Fibroblast of peridontal ligament (primary cell): ENCODE results near the gene CHCHD4.

Experiments used
- DNase-seq: peaks from one replicate; pipeline ENCODE4 v3.0.0-alpha.2; 2010; ENCODE audit errors: extremely low read depth

The CHCHD4 gene

DNA sequence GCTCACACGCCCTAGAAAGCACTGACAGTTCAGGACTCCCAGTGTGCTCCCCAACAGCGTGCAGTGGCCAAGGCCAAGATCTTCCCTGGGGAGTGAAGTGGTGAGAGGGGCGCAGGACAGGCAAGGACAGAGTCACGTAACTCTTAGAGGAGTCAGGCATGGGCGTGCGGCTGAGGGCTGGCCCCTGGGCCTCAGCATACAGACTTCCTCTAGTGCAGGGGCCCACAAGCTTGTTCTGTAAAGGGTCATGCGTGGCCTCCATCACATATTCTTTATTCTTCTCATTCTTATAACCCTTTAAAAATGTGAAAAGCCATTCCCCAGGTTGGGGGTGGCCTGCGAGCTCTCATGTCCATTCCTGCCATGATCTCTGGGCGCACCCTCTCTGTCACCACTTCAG lies 25.4 kb upstream of the CHCHD4 start:
- no peak for DNase-seq

DNA sequence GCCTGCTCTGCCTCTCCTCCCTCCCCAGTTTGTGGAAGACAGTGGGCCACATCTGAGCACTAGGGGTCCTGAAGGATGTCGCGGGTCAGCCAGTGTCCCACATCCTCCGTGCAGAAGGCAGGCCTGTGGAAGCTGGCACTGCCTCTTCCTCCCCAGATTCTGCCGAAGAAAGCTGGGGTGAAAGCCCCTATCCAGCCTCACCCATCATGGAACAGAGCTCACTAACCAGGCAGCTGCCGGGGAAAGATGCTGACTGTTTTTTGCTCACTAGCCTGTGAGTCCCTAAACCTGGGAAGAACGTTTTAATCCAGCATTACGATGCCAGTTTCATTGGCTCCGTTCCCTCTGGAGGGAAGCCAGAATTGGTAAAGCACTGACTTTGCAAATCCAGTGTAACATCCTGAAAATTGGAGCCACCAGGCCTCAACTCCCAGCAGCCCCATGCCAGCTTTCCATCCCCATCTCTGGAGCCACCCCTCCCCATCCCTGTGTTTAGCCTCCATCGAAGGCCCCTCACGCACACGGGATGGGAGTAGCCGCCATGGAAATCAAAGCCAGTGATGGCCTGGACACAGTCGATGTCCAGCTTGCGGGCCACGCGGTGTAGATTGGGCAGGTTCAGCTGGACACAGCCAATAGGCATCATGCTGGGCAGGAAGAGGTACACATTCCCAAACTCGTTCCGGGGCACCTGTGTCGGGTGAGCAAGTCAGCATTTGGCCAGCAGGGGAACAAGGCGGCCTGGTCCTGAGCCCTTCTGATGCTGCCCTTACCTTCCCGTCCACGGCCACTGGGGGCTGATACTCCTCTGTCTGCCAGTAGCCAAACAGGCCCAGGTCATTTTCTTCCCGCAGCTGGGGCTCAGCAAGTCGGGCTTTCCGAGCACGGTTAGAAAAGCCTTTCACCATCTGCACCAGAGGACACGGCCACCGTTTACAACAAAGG lies 23.6 kb upstream of the CHCHD4 start:
- DNase-seq: no peak

DNA sequence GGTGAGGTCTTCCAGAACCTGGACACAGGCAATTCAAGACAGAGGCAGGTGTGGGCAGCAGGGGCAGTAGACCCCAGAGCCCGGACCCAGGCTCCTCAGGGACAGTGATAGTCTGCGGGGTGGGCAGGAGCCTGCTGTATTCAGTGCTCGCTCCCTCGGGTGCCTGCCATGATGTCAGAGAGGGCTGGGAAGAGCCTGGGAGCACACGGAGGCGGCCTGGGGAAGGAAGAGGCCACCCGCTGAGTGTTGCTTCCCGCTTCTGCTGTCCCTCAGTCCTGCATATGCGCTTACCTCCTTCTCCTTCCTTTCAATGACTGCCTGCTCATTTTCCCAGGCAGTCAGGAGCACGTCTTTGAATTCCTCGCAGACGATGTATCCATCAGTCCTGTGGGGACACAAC lies 22.9 kb upstream of the CHCHD4 start:
- no peak for DNase-seq

DNA sequence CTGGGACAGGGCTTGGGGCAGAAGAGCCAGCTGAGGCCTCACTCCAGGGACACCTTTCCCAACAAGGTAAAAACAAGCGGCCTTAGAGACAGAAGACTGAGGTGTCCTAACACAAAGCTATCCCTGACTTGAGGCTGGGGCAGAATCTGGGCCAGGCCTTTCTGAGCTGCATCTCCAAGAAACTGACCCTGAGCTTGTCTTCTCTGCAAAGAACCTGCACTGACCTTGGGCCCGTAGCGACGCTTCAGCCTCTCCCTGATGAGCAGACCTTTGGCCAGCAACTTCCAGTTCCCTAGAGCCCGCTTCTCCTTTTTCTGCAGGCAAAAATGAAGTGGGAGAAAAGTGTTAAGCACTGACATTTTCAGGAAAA lies 22.4 kb upstream of the CHCHD4 start:
- no peak for DNase-seq

DNA sequence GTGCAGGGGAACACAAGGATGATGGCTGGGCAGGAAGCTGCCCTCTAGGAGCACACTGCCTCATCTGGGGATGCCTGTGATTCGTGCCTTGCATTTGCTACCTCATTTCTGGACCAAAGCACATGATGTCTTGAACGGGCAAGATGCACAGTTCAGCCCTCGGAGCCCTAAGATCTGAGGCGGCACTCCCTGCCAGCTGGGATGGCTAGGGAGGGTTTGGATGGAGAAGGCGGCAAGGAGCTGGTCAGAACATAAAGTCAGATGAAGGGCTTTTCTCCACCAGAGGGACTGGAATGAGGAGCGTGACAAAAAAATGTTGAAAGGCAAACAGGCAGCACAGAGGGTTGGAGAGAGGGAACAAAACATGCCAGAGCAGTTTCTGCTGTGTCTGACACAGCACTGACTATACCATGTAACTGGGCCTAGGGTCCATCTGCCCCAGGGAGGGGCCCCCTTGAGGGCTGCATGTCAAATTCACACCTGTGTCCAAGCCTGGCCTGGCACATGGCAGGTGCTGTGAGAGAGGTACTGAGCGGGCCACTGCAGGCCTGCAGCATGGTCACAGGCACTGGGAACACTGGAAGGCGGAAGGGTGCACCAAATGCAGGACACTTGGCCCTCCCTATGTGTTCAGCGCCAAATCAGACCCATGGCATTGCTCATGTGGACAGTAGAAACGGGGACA lies 21.9 kb upstream of the CHCHD4 start:
- no peak for DNase-seq

DNA sequence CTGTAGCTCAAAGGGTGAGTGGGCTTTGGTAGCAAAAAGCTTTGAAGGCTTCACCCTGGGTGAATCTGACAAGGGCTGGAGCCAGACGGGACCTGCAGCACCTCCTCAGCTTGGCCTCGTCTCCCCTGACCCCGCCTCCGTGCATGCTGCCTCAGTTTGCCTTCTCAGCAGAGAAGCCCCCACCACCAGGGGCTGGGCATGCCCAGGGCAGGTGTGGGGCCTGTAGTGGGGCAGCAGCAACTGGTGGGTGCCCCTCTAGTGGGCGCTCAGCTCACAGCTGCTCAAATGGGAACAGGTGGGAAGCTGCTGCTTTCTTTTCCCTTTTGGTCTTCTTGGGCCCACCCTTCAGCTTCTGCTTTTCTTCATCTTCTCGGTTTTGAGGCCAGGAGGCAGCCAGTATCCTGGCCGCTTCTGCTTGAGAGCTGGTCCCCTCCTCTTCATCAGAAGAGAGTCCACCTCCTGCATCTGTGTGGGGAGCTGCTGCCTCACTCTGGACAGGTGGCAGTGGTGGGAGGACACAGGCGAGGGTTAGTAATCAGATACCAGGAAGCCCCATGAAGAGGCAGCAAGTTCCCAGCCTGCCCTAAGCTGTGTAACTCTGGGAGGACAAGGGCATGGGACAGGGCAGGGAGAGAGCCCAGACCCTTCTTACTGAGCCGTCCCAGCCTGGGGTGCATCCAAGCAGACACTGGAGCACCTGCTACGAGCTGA lies 21.2 kb upstream of the CHCHD4 start:
- no peak for DNase-seq

DNA sequence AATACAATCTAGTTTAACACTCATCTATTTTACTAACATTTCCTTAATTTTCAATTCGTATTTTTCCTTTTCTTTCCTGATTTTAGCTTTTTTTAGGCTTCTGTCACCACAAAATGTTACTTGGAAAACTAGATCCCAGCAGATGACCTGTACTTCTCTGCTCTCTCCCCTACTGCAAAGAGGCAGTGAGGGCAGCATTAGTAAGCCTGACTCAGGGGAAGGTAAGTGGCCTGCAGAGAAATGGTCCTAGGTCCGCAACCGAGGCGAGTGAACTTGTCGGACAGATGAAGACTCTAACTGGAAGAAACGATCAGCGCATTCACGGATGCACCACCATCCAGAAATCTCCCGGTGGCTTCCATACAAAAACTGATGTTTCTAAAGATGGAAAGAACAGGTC lies 20.6 kb upstream of the CHCHD4 start:
- peak; percentile 42 for DNase-seq

DNA sequence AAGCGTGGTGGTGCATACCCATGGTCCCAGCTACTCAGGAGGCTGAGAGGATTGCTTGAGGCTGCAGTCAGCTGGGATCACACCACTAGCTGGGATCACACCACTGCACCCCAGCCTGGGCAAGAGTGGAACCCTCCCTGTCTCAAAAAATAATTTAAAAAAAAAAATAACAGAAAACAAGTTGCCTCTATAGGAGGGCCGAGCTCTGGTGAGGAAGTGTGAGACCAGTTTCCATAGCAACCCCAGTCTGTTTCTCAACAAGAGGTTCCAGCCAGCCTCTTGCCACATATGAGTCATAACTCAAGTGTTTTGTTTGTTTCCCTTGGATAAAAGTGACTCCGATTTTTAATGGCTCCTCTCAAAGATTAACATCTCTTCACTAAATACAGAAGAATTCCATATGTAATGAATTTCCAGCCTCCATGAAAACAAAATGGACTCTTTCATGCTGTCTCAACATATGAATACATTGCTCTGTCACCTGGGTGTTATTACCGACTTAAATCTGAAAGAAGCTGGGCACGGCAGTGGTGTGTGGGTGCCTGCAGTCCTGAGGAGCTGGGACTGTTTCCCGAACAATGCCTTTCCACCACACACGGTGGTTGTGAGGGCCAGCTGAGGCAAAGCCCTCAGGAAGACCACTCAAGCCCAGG lies 19.9 kb upstream of the CHCHD4 start:
- DNase-seq: peak; percentile 100

DNA sequence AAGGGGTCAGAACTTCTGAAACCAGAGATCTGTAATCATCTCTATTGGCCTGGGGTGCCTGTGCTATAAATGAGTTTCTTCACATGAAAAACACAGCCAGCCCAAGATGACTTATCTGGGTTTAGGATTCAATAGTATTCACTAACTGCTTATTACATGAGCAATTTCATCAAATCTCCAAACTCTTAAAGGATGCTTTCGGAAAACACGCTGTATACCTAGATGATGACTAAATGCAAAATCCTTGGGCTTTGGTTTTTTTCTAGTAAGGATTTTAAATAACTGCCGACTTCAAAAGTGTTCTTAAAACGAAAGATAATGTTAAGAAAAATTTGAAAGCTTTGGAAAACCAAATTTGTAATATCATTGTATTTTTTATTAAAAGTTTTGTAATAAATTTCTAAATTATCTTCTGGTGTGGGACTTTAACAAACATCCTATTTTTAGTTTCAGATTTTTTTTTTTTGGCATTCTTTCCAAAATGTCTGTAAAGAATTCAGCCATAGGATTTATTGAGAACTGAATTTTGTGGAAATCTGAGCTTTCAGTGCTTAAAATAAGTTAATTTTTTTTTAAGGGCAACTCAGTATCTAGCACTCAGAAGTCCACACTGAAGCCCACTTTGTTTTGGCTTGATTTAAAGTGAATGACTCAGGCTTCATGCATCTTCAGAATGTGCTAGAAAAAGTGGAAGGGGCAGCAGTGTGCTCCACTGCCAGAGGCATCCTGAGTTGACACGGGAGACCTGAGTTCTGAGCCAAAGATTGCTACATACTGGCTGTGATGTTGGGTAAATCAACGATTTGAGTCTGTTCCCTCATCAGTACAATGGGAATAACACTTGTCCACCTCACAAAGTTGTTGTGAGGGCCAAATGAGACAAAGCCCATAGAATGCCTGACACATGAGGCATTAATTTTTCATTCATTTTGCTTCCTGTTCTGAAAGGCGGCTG lies 18.9 kb upstream of the CHCHD4 start:
- peak; percentile 96 for DNase-seq

DNA sequence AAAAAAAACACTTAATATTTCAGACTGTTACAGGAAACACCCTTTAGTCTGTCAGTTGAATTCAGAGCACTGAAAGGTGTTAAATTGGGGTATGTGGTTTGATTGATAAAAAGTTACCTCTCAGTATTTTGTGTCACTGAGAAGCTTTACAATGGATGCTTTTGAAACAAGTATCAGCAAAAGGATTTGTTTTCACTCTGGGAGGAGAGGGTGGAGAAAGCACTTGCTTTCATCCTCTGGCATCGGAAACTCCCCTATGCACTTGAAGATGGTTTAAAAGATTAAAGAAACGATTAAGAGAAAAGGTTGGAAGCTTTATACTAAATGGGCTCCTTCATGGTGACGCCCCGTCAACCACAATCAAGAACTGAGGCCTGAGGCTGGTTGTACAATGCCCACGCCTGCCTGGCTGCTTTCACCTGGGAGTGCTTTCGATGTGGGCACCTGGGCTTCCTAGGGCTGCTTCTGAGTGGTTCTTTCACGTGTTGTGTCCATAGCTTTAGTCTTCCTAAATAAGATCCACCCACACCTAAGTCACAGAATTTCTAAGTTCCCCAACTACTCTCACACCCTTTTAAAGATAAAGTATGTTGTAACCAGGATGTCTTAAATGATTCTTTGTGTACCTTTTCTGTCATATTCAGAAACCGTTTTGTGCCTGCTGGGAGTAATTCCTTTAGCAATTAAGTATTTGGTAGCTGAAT lies 18.0 kb upstream of the CHCHD4 start:
- no peak for DNase-seq

DNA sequence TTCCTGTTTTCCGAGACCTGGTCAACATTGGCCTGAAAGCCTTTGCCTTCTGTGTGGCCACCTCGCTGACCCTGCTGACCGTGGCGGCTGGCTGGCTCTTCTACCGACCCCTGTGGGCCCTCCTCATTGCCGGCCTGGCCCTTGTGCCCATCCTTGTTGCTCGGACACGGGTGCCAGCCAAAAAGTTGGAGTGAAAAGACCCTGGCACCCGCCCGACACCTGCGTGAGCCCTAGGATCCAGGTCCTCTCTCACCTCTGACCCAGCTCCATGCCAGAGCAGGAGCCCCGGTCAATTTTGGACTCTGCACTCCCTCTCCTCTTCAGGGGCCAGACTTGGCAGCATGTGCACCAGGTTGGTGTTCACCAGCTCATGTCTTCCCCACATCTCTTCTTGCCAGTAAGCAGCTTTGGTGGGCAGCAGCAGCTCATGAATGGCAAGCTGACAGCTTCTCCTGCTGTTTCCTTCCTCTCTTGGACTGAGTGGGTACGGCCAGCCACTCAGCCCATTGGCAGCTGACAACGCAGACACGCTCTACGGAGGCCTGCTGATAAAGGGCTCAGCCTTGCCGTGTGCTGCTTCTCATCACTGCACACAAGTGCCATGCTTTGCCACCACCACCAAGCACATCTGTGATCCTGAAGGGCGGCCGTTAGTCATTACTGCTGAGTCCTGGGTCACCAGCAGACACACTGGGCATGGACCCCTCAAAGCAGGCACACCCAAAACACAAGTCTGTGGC lies 17.1 kb upstream of the CHCHD4 start:
- no peak for DNase-seq

DNA sequence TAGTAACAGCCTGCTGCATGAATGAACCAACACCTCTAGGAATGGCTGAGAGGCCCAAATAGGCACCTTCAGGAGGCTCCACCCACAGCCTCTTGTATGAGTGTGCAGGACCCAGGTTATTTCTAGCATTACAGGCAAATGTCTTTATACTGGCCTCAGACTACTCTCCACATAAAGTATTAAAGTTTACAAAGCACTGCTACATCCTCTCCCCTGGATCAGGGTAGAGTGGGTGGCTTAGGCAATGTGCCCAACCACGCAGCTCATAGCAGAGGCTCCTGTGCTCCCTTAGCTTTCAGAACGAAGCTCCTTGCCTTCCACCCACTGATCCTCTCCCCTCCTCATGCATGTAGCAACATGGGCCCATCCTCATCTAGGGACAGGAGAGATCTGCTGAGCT lies 16.5 kb upstream of the CHCHD4 start:
- no peak for DNase-seq

DNA sequence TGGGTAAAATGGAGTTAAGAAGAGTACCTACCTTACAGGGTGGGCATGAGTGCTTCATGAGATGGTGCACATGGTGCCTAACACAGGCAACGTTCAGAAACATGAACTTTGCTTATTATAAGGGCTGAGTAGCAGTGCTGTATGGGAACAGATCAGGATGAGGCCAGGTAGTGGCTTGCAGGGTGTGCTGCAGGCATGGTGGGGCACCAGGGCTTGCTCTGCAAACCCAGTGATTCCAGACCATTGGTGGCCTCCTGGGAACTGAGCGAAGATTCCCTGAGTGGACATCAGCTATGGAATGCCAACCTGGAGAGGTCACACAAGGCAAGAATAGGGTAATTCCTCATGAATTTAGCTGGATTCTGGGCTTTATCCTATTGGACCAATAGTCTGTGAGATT lies 16.0 kb upstream of the CHCHD4 start:
- no peak for DNase-seq

DNA sequence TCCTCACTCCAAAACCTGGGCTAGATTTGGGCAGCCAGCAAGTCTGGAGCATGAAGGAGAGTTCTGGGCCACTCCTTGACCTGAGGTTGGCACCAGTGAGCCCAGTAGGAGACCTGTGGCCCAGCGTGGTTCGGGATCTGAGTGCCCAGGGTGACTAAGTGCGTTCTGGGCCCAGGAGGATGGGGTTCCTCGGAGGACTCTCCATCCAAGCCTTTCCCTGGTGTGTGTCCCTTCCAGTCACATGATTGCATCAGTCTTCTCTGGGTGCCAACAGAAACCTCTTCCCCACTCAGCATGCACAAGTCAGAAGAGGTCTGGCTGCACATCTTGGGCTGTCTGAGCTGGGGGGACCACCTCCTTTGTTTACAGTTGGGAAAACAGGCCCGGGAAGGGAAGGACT lies 15.1 kb upstream of the CHCHD4 start:
- DNase-seq: no peak

DNA sequence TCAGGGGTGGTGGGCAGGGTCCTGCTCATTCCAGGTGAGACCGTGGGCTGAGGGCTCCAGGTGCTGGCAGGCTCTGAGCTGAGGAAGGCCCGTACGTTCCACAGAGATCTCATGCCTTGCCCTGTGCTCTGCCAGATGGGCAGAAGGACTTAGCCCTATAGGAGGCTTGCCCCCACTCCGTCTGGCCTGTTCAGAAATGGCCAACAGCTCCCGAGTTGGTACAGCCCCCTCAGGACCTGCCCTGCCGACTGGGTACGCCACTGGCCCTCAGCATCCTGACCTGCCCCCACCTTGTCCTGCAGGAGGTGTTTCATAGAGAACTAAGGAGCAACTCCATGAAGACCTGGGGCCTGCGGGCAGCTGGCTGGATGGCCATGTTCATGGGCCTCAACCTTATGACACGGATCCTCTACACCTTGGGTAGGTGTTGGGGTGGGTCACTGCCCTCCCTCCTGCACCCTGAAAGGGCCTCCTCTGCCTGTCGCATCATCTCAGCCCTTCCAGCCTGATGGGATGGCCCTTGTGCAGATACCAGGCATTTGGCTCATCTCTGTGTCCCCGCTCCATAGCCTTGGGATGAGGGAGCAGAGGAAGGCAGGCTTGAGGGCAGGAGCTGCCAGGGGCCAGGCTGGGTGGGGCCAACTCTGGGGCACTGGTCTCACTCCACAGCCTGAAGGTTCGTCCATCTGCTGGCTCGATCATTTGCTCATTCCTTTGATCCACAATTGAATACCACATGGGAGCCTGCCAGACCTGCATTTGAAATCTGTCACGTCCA lies 14.4 kb upstream of the CHCHD4 start:
- no peak for DNase-seq

DNA sequence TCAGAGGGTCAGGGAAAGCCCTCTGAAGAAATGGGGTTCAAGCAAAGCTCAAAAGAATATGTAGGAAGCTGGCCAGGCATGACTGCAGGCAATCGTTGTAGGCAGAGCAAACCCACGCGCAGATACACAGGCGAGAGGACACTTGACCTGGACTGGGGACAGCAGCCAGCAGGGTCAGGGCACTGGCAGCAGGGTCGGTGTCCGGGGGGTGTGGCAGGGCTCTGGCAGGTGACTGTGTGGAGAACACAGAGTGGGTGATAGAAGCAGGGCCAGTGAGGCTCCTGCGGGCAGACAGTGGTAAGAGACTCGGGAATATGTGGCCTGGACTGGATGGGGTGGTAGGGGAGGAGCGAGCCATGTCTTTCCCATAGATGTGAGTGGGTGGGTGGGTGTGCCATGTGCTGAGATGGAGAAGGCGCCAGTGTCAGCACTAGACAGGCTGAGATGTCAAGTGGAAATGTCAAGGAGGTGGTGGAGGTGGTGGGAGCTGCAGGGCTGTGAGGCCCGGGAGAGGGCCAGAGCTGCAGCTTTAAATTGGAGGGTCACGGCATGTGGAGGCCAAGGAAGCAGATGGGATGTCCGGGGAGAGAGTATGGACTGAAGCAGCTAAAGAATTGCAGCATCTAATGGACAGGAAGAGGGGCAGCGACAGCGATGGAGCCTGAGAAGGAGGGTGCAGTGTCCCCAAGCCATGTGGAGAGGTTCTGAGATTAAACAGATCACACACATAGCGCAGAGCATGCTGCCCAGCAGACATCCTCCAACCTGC lies 13.6 kb upstream of the CHCHD4 start:
- no peak for DNase-seq

DNA sequence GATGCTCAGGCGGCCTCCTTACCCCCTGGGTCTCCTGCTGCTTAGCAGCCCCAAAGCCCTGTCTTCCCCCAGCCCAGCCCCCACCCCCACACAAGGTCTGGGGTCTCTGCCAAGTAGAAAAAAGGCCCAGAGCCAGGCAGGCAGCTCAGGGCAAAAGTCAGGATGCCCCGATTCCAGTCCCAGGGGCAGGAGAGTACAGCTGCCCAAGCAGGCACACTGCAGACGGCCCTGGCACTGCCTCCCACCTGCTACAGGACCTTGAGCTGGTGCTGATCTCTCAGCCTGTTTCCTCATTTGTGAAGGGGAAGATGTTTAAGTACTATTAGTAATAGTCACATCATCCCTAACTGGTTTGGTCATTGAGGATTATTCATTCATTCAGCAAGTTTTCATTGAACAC lies 12.8 kb upstream of the CHCHD4 start:
- no peak for DNase-seq

DNA sequence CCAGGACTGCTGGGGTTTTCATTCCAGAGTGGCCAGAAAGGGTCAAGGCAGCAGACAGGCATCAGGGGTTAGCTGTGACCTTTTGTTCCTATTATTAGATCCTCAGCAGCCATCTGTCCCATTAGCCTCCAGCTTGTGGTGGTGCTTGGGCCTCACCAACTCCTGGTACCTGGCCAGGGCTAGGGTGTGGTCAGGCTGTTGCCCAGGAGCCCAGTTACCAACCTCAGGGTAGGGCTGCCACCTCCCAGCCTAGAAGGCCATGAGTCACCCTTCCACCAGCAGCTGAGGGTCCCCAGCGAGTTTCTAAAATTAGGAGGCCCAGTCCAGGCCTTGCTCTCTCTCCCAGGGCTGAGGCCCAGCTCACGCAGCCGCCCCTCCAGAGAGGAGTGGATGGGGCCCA lies 12.3 kb upstream of the CHCHD4 start:
- no peak for DNase-seq
